Stimulated activated CD4-positive, alpha-beta T cell treated with anti-CD3 and anti-CD28 coated beads, Interleukin-4, amount 100 ng/mL, for 4 hours (primary cell): ENCODE results near the gene ADSS1.

Experiments used
- DNase-seq, 2 experiments: peaks; one replicate each; pipeline ENCODE4 v3.0.0-alpha.2; 2020

ADSS1 gene

GRCh38 chr14:104723651-104724406 lies at the start of gene ADSS1:
ADSS1 (plus strand) TSS chr14:104724229; CDS start chr14:104724271, 42 bp downstream.
- DNase-seq = peak; percentile 31 to 59

GRCh38 chr14:104675447-104675846 lies 48.6 kb upstream of the ADSS1 start:
- DNase-seq = no peak

- no peak for DNase-seq
Measured at GRCh38 chr14:104676130-104676693, 47.8 kb upstream of the ADSS1 start.

GRCh38 chr14:104676694-104677511 lies 47.1 kb upstream of the ADSS1 start:
- DNase-seq = peak; percentile 63 to 66

GRCh38 chr14:104677512-104678332 lies 46.3 kb upstream of the ADSS1 start:
- peak; percentile 77 to 89 for DNase-seq

- DNase-seq = no peak
Measured at GRCh38 chr14:104678346-104678745, 45.7 kb upstream of the ADSS1 start.

GRCh38 chr14:104678901-104679705 lies 44.9 kb upstream of the ADSS1 start:
- DNase-seq = no peak

- no peak for DNase-seq
Measured at GRCh38 chr14:104680056-104680805, 43.8 kb upstream of the ADSS1 start.

GRCh38 chr14:104680806-104681688 lies 43.0 kb upstream of the ADSS1 start:
- DNase-seq = no peak

- DNase-seq = no peak
Measured at GRCh38 chr14:104681689-104682074, 42.3 kb upstream of the ADSS1 start.

GRCh38 chr14:104682107-104682593 lies 41.9 kb upstream of the ADSS1 start:
- no peak for DNase-seq

GRCh38 chr14:104683653-104684448 lies 40.2 kb upstream of the ADSS1 start:
- no peak for DNase-seq

GRCh38 chr14:104684449-104684821 lies 39.6 kb upstream of the ADSS1 start:
- no peak for DNase-seq

GRCh38 chr14:104685216-104685997 lies 38.6 kb upstream of the ADSS1 start:
- DNase-seq = peak in 1 of 2 experiments; percentile 51

- no peak for DNase-seq
Measured at GRCh38 chr14:104685998-104686610, 37.9 kb upstream of the ADSS1 start.

- no peak for DNase-seq
Measured at GRCh38 chr14:104686624-104687517, 37.2 kb upstream of the ADSS1 start.
